A673 (cell line): Measurements from ENCODE around the gene IKZF3. TPM values are rescaled to one million over a fixed set of nuclear protein-coding genes. Genes with fewer than 3 reads are reported as not detected.

Experiments
- BruUV-seq: library from RNA; stranded (reverse); fragments of 400-500 nt; replicated peaks from 2 replicates; lab custom pipeline; 2021; lab: Mats Ljungman, UMichigan
- CTCF ChIA-PET: fragments of 300-600 bp; sonication (Branson Sonifier 250); formaldehyde crosslinking; loops from one replicate; lab custom pipeline; 2022; ENCODE audit warnings: antibody characterized with exemption; lab: Charles Lee
- POLR2A ChIA-PET: fragments of 300-600 bp; sonication (Branson Sonifier 250); formaldehyde crosslinking; loops from one replicate; lab custom pipeline; 2022; ENCODE audit warnings: antibody characterized with exemption; ENCODE audit not compliant: low non-redundant PET; lab: Charles Lee
- DNase-seq: peaks from one replicate; pipeline ENCODE4 v3.0.0-alpha.2; 2015; ENCODE audit warnings: low spot score
- H3K27ac ChIP-seq: fragments of 200-600 bp; sonication (generic); 2 replicates; pipeline ENCODE4 v1.5.1; 2016; ENCODE audit warnings: mixed run types, low read depth, mild to moderate bottlenecking, mixed read lengths, antibody characterized with exemption, low read length; ENCODE audit not compliant: poor library complexity, severe bottlenecking
- H3K27me3 ChIP-seq: fragments of 200-600 bp; sonication (generic); replicated peaks from 2 replicates; pipeline ENCODE4 v1.6.1; 2017; ENCODE audit warnings: mixed run types, low read depth, mild to moderate bottlenecking, mixed read lengths, antibody characterized with exemption, low read length; ENCODE audit not compliant: insufficient read depth, poor library complexity
- H3K36me3 ChIP-seq: fragments of 200-600 bp; sonication (generic); 2 replicates; pipeline ENCODE4 v1.6.1; 2016; ENCODE audit warnings: mixed run types, mild to moderate bottlenecking, mixed read lengths, antibody characterized with exemption, low read length; ENCODE audit not compliant: insufficient read depth, poor library complexity, severe bottlenecking
- H3K4me1 ChIP-seq: fragments of 200-600 bp; sonication (generic); 2 replicates; pipeline ENCODE4 v1.6.1; 2017; ENCODE audit warnings: mixed run types, mild to moderate bottlenecking, mixed read lengths, antibody characterized with exemption, low read length; ENCODE audit not compliant: insufficient read depth, poor library complexity, severe bottlenecking
- H3K4me3 ChIP-seq: fragments of 200-600 bp; sonication (generic); 2 replicates; pipeline ENCODE4 v1.5.1; 2016; ENCODE audit warnings: low read depth, mixed run types, mild to moderate bottlenecking, mixed read lengths, low read length; ENCODE audit not compliant: poor library complexity, severe bottlenecking
- H3K9me3 ChIP-seq: fragments of 200-600 bp; sonication (generic); 2 replicates; pipeline ENCODE4 v1.6.1; 2016; ENCODE audit warnings: mixed run types, low read depth, mild to moderate bottlenecking, mixed read lengths, antibody characterized with exemption, low read length; ENCODE audit not compliant: poor library complexity, severe bottlenecking
- CTCF ChIP-seq: fragments of 300-800, 200-600 bp; sonication (generic); conservative IDR thresholded peaks from 2 replicates; pipeline ENCODE4 v1.5.1; 2017; ENCODE audit warnings: low read depth, mild to moderate bottlenecking, antibody characterized with exemption, low read length, moderate library complexity, mixed read lengths
- EZH2 ChIP-seq: fragments of 200-600 bp; sonication (generic); IDR thresholded peaks from 2 replicates; pipeline ENCODE4 v1.6.1; 2017; ENCODE audit warnings: borderline replicate concordance, low read depth, mild to moderate bottlenecking, mixed read lengths, antibody characterized with exemption, low read length; ENCODE audit not compliant: poor library complexity, severe bottlenecking
- intact Hi-C: fragments of 100-400 bp; cut with micrococcal nuclease; formaldehyde crosslinking; loops from one replicate; pipeline ENCODE4 v1.10.0; 2022; ENCODE audit not compliant: unreplicated experiment
- total RNA-seq: library from RNA; stranded (reverse); gene quantifications from 2 replicates; pipeline ENCODE4 v1.2.3, GENCODE V29; 2021

IKZF3 gene
- total RNA-seq, 1 experiment from 2014 or later, result not detected

DNA sequence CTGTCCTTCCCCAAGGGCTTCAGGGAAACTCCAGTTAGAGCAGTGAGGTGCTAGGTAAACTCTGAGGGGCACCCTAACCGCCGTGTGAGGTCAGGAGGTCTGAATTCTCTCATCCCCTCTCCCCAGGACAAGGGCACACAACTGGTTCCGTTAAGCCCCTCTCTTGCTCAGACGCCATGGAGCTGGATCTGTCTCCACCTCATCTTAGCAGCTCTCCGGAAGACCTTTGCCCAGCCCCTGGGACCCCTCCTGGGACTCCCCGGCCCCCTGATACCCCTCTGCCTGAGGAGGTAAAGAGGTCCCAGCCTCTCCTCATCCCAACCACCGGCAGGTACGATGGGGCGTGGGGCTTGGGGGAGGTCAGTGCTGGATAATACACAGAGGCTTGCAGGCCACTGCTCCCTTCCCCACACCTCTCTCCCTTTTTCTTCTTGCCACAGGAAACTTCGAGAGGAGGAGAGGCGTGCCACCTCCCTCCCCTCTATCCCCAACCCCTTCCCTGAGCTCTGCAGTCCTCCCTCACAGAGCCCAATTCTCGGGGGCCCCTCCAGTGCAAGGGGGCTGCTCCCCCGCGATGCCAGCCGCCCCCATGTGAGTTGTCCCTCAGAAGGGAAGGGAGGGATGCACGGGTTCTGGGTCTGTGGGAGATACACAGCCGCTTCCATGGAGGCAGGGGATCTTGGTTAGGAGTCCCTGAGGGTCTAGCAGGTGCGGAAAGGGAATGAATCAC is 121.8 kb downstream of the IKZF3 start:
- no peak for DNase-seq
- no TSS peak for BruUV-seq
- ChIA-PET POLR2A (no interaction called here), CTCF (no interaction called here)
- no peak overlapping the region for H3K27ac ChIP-seq
- no peaks in the 10 kb centered on the region for H3K27me3 ChIP-seq
- no peak overlapping the region for H3K4me3 ChIP-seq
- no peaks in the 10 kb centered on the region for H3K4me1 ChIP-seq
- intact Hi-C loops, result no loop called here
- H3K36me3 ChIP-seq, result no peaks in the 10 kb centered on the region
- TF ChIP-seq CTCF (no peak), EZH2 (no peak)
- no peaks in the 10 kb centered on the region for H3K9me3 ChIP-seq

DNA sequence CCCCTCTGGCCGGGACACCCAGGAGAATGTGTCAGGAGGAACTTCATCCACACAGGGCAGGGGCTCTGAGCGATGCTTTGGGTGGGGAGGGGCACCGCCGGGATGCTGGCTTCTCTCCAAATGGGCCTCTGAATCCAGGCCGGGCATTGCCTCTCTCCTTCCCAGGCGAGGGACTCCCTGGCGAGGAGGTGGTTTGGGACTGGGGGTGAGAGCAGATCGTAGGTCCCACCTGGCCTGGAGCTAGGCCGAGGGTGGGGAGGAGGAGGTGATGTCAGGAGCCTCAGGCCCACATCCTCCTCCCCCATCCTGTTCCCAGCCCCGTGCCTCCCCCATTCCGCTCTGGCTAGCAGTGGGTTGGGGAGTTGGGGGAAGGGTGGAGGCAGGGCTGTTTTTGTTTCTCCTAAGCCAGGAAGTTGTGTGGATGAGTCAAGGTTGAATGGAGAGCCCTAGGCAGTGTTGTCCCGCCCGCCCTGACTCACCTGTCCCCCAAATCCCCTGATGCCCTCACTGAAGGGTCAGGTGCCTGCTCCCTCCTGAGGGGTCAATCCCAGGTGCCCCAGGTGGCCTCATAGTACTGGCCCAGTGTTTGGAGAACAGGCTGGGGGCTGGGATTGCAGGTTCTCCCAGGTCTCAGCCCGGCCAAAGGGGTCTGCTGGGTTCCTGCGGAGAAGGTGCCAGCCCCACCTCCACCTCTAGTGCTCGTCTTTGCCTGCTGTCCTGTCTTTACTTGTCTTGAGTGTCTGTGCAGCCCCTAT is 123.6 kb downstream of the IKZF3 start:
- BruUV-seq, result no TSS peak
- Histone ChIP-seq H3K4me1 (no peaks in the 10 kb centered on the region), H3K27me3 (no peaks in the 10 kb centered on the region), H3K36me3 (no peaks in the 10 kb centered on the region), H3K9me3 (no peaks in the 10 kb centered on the region), H3K27ac (no peak overlapping the region), H3K4me3 (no peak overlapping the region)
- DNase-seq, result no peak
- ChIA-PET POLR2A (no interaction called here), CTCF (no interaction called here)
- intact Hi-C loops, result no loop called here
- TF ChIP-seq EZH2, result no peak
- no peak for TF ChIP-seq CTCF

DNA sequence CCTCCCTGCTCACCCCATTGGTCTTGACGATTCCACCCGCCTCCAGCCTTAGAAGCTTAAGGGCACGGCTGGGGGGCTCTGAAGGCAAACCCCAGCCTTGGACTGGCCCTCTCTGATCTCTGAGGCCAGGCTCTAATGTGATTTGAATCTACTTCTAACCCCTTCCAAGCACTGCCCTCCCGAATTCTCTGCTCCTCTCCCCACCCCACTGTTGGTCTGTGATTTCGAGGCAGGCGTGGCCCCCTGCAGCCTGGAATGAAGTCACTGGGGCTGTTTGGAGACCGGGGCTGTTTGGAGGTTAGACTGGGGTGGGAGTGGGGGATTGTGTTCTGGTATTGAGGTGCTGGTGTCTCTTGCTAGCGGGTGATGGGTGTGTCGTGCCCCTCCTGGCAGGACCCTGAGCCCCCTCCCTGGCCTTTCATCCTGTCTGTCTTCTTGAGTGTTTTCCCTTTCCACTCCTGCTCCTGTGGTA is 124.2 kb downstream of the IKZF3 start:
- no peak for DNase-seq
- ChIA-PET POLR2A (no interaction called here), CTCF (no interaction called here)
- intact Hi-C loops, result no loop called here
- H3K4me1 ChIP-seq, result no peaks in the 10 kb centered on the region
- H3K27ac ChIP-seq, result no peak overlapping the region
- H3K36me3 ChIP-seq, result no peaks in the 10 kb centered on the region
- H3K27me3 ChIP-seq, result no peaks in the 10 kb centered on the region
- TF ChIP-seq CTCF (no peak), EZH2 (no peak)
- H3K9me3 ChIP-seq, result no peaks in the 10 kb centered on the region
- no peak overlapping the region for H3K4me3 ChIP-seq
- no TSS peak for BruUV-seq
